Keratinocyte (primary cell): Measurements from ENCODE around the gene MRPS18A.

Source experiments
- CTCF ChIP-seq, 3 experiments: IDR thresholded peaks in 1 of 3; conservative IDR thresholded peaks in 1 of 3; optimal IDR thresholded peaks in 1 of 3; 2 replicates in 2 of 3; 3 replicates in 1 of 3; pipeline versions ENCODE3 to v1.5.1; 2011; ENCODE audit warnings: low read length in 3 of 3, mild to moderate bottlenecking in 3 of 3, moderate library complexity in 2 of 3, control low read depth in 1 of 3, inconsistent platforms in 1 of 3; ENCODE audit not compliant: insufficient read depth in 2 of 3; ENCODE audit errors: extremely low read depth in 1 of 3
- EZH2 ChIP-seq: IDR thresholded peaks from one replicate; pipeline ENCODE4 v1.6.1; 2012; ENCODE audit warnings: inconsistent platforms, mild to moderate bottlenecking, low read length, moderate library complexity

- no peak for TF ChIP-seq CTCF (optimal IDR thresholded peaks at IDR 0.05 in 1 of 3, IDR thresholded peaks at IDR 0.05 in 1 of 3, conservative IDR thresholded peaks at IDR 0.05 in 1 of 3; ENCODE audit: extremely low read depth in 1 of 3, insufficient read depth in 2 of 3, low read length in 3 of 3)
- no peak for TF ChIP-seq EZH2
Measured at GRCh38 chr6:43671011-43671800, 16.4 kb downstream of the MRPS18A start.
